HL-60 (cell line): Measurements from ENCODE around the gene ARAP2.

Source experiments
- GABPA ChIP-seq: IDR thresholded peaks from 2 replicates; pipeline ENCODE4 v1.6.1; 2012; ENCODE audit warnings: low read depth
- POLR2AphosphoS5 ChIP-seq: IDR thresholded peaks from 2 replicates; pipeline ENCODE4 v1.6.1; 2012; ENCODE audit warnings: low read depth
- TF ChIP-seq, protein P1 (sequence below): IDR thresholded peaks from one replicate; pipeline ENCODE4 v1.5.1; 2011; ENCODE audit warnings: low read length, control low read depth, inconsistent platforms; ENCODE audit not compliant: insufficient read depth

DNA sequence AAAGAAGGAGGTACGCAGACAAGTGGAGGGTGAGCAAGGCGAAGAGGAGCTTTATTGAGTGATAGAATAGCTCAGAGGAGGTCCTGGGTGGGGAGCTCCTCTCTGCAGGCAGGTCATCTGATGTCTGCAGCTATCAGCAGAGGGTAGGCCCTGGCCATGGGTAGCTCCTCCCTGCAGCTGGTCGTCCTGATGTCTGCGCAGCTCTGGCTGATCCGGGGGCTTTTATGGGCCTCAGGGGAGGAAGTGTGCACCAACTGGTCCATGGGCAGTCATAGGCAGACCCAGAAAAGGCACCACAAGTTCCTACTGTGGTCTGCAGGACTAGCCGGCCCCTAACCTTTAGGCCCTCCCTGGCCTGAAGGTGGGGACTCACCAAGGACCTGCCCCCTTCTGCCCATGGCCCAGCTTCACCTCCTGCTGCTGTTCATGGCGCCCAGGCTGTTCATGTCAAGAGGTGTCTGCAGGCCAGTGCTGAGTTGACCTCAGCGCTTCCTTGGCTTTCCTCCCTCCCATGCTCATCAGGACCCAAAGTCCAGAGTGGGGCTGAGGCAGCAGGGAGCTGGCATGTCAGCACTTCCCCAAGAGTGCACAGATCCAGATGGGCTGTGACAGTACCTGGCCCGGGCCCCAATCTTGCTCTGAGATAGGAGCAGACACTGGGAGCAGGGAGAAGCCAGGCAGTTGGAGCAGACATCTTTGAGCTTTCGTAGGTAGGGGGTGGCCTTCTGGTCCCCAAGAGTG lies 46.1 kb downstream of the ARAP2 start:
- TF ChIP-seq, protein P1, sequence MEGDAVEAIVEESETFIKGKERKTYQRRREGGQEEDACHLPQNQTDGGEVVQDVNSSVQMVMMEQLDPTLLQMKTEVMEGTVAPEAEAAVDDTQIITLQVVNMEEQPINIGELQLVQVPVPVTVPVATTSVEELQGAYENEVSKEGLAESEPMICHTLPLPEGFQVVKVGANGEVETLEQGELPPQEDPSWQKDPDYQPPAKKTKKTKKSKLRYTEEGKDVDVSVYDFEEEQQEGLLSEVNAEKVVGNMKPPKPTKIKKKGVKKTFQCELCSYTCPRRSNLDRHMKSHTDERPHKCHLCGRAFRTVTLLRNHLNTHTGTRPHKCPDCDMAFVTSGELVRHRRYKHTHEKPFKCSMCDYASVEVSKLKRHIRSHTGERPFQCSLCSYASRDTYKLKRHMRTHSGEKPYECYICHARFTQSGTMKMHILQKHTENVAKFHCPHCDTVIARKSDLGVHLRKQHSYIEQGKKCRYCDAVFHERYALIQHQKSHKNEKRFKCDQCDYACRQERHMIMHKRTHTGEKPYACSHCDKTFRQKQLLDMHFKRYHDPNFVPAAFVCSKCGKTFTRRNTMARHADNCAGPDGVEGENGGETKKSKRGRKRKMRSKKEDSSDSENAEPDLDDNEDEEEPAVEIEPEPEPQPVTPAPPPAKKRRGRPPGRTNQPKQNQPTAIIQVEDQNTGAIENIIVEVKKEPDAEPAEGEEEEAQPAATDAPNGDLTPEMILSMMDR, result no peak
- TF ChIP-seq POLR2AphosphoS5 (no peak), GABPA (no peak)
